Esophagus muscularis mucosa (tissue), 4 donors: Measurements from ENCODE around the gene SSR1.

Source experiments
- EP300 ChIP-seq: sonication (generic); formaldehyde crosslinking; IDR thresholded peaks from one replicate; pipeline ENCODE4 v1.6.1; 2017; ENCODE audit warnings: antibody characterized with exemption
- POLR2A ChIP-seq: fragments of 450-650 bp; IDR thresholded peaks from one replicate; pipeline ENCODE4 v1.6.1; 2017; ENCODE audit warnings: antibody characterized with exemption, moderate library complexity, mild to moderate bottlenecking, low read depth
- POLR2AphosphoS5 ChIP-seq, 2 donors: sonication (generic); formaldehyde crosslinking; IDR thresholded peaks; one replicate each; pipeline ENCODE4 v1.6.1; 2017; ENCODE audit warnings: antibody characterized with exemption in 2 of 2
- TF ChIP-seq, protein P1 (sequence below), 3 experiments: fragments of 200-600 bp in 2 of 3; fragments of 450-650 bp in 1 of 3; sonication (generic) in 2 of 3; IDR thresholded peaks; one replicate each; pipeline ENCODE4 v1.5.1; 2017 to 2019; ENCODE audit warnings: antibody characterized with exemption in 3 of 3, mild to moderate bottlenecking in 2 of 3, moderate library complexity in 1 of 3

DNA sequence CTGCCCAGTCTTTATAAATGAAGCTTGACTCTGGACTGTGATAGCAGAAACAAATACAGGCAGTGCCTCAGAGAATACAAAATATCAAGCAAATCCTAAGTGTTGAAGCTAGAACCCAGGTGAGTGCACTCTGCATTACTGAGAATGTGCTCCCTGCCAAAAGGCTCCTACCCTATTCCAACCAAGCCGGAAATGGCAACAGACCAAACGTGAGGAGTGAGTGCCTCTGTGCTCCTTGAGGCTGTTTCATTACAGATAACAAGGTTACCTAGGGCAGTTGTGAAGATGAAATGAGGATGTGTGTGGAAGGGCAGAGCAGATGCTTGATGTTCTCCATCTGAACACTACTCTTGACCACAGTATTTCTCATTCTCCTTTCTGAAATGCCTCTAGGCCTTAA, 29.3 kb downstream of the SSR1 start:
- TF ChIP-seq, protein P1, sequence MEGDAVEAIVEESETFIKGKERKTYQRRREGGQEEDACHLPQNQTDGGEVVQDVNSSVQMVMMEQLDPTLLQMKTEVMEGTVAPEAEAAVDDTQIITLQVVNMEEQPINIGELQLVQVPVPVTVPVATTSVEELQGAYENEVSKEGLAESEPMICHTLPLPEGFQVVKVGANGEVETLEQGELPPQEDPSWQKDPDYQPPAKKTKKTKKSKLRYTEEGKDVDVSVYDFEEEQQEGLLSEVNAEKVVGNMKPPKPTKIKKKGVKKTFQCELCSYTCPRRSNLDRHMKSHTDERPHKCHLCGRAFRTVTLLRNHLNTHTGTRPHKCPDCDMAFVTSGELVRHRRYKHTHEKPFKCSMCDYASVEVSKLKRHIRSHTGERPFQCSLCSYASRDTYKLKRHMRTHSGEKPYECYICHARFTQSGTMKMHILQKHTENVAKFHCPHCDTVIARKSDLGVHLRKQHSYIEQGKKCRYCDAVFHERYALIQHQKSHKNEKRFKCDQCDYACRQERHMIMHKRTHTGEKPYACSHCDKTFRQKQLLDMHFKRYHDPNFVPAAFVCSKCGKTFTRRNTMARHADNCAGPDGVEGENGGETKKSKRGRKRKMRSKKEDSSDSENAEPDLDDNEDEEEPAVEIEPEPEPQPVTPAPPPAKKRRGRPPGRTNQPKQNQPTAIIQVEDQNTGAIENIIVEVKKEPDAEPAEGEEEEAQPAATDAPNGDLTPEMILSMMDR (IDR thresholded peaks at IDR 0.05), result no peak
- TF ChIP-seq EP300, result no peak
- TF ChIP-seq POLR2AphosphoS5 (IDR thresholded peaks at IDR 0.05), result no peak
- TF ChIP-seq POLR2A, result no peak
